Medulla oblongata (tissue), 1 donor: ENCODE results near the gene C2orf49.
A peak's percentile ranks its signal among the peaks of the same experiment; 100 is the strongest.
"Not testable (repeated sequence)": the region's sequence is repeated elsewhere in the genome, so short reads cannot be mapped to it uniquely, and the experiment has no call there.

Experiments
- DNase-seq: peaks from one replicate; pipeline ENCODE4 v3.0.0-alpha.2; 2015; ENCODE audit errors: extremely low spot score

C2orf49 gene

DNA sequence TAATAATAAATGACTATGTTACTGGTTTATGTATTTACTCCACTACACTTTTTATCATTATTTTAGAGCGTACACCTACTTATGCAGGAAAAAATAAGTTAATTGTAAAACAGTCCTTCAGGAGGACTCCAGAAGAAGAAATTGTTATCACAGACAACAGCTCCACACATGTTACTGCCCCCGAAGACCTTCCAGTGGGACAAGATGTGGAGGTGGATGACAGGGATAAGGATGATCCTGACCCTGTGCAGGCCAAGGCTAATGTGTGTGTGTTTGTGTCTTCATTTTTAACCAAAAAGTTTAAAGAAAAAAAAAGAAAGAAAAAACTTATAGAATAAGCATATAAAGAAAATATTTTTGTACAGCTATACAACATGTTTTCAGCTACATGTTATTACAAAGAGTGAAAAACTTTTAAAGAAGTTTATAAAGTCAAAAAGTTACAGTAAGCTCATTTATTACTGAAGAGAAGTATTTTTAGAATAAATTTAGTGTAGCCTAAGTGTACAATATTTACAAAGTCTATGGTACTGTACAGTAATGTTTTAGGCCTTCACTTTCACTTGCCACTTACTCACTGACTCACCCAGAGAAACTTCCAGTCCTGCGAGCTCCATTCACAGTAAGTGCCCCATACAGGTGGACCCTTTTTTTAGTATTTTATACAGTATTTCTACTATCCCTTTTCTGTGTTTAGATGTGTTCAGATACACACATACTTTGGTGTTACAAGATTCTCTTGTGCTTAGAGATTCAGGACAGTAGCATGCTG, 15.3 kb upstream of the C2orf49 start:
- no peak for DNase-seq

DNA sequence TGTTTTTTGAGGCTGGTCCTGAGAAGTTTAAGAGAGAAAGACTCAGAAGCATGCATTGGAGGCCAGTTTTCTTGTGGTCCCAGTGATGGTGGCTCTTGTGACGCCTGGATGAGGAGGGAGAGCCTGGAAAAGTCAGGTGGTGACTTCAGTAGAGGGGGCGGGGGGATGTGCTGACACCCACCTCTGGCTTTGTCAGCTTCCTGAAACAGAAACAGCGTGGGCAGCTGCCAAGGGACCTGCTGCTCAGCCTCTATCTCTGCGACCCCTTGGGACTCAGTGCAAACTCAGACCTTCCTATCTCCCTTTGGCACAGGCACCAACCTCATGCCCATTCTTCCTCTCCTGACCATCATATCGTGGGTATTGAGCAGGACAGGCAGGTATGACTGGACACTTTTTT, 14.2 kb upstream of the C2orf49 start:
- no peak for DNase-seq

DNA sequence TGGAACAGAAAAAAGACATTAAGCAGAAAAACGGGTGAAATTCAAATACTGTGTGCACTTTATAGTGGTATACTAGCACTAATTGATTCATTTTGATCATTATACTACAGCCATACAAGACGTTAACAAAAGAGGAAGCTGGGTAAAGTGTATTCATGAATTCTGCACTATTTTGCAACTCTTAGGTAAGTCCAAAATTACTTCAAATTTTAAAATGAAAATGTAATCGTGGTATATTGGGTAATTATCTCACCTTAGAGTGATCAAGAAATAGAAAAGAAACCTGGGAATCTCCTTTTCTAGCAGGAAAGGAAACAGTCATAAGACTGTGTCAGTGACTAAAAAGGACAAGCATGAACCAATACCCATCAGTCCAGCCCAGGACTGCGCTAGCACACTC, 13.2 kb upstream of the C2orf49 start:
- no peak for DNase-seq

DNA sequence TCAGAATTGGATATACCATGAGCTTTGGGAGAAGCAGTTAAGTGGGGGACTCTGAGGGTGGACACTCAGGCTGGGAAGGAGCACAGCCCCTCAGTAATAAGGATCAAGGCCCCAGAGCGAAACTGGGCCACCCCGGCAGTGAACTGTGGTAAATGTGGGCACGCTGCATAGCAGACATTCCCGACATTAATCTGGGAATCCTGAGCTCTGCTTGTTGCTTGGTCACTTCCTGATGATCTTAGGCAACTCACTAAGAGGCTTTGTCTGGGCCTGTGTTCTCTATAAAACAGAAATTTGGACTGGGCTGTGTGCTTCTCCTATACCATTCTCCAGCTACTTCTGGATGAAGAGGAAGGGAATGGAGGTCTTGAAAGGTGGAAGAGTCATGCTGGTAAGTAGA, 12.6 kb upstream of the C2orf49 start:
- no peak for DNase-seq

DNA sequence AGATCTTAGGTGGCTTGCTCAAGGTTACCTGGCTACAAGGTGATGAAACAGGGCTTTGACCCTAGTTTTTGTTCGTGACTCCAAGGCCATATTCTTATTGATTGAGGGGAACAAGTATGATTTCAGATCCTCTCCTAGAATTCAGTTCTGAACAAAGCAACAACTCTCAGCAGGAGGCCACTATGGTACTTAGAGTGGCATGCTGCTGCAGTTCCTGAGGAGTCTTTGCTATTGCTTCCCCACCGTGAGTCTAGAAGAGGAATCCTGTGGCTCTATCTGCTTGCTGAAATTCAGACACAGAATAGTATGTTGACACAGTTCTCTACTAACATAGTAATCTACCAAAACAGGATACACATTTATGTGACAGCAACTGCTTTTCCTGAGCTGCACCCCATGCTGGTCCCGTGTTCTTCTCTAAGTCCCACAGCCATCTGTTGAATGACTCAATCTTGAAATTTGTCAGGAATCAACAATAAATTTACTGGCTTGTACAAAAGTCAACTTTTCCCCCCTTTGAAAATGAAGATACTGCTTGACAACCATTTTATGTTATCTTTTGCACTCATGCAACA, 11.9 kb upstream of the C2orf49 start:
- DNase-seq = no peak

DNA sequence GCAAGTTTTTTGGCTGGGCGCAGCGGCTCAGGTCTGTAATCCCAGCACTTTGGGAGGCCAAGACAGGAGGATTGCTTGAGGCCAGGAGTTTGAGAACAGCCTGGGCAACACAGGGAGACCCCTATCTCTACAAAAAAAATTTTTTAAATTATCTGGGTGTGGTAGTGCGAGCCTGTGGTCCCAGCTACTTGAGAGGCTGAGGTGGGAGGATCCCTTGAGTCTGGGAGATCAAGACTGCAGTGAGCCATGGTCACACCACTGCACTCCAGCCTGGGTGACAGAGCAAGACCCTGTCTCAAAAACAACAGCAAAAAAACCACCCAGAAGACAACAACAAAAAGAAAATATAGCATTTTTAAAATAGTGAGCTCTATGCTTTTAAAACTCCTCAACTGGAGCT, 10.1 kb upstream of the C2orf49 start:
- DNase-seq = not testable (repeated sequence)

DNA sequence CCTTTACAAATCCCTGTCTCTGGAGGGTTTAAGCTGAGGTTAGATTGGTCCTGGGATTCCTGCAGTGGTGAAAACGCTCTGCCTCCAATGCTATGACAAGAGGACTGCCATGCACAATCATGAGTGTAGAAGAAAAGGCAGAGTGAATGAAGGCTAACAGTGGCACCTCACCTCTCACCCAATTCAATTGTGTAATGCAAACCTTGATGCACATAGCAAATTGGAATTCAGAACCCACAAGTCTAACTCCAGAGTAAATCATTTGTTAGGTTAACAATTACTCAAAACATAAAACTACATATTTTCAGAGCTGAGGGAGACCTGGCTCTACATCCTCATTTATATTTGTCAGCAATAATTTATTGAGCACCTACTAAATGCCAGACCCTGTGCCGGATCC, 9.7 kb upstream of the C2orf49 start:
- DNase-seq = no peak

DNA sequence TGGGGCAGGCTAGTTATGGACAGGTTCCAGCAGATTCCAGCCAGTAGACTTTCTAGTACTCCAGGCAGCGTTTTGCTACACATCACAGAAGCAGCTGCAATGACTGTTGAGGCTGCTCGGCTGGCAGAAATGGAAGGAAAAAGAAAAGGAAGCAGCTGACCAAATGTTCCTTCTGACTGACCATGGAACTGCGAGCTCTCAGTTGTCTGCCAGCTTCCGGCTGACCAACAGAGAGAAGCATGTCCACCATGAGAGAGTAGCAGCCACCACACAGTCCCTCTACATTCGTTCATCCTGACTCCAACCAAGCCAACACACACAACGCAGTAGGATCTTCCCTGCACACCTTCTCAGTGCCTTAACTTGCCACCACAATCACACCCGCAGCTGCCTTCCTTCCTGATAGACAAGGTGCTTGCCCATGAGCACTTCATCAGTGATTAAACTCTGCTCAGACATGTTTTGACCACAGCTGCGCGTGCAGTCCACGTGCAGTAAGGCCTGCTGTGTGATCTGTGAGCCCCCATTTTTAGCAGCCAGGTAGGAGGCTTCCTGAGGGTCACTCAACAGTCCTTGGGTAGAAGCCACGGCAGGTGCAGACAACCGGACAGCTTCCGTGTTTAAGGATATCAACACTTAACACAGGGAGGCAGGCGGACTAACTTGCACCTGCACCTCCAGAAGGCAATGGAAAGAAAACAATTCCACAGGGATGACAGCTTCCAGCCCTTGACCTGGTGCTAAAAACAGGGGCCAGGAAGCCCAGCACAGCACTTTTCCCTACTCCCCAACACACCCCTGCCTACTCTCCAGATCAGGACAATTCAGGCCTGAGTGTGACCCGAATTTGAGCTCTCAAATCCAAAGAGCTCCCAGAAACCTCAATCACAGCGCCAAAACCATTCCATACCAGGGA, 8.8 kb upstream of the C2orf49 start:
- DNase-seq = peak; percentile 66

DNA sequence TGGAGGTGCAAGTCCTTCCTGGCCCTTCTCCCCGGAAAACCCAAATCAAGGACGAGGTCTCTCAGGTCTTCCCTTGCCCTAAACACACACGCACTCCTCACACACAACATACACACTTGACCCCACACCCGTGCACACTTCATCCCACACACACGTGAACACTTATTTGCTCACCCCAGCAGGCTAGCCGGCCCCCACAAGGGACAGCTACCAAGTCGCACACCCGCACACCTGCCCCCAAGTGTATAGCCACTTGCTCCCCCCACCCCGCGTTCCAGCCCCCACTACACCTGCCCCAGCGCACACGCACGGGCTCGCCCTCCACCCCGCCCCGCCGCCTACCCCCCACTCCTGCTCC, 8.2 kb upstream of the C2orf49 start:
- DNase-seq = peak; percentile 40

DNA sequence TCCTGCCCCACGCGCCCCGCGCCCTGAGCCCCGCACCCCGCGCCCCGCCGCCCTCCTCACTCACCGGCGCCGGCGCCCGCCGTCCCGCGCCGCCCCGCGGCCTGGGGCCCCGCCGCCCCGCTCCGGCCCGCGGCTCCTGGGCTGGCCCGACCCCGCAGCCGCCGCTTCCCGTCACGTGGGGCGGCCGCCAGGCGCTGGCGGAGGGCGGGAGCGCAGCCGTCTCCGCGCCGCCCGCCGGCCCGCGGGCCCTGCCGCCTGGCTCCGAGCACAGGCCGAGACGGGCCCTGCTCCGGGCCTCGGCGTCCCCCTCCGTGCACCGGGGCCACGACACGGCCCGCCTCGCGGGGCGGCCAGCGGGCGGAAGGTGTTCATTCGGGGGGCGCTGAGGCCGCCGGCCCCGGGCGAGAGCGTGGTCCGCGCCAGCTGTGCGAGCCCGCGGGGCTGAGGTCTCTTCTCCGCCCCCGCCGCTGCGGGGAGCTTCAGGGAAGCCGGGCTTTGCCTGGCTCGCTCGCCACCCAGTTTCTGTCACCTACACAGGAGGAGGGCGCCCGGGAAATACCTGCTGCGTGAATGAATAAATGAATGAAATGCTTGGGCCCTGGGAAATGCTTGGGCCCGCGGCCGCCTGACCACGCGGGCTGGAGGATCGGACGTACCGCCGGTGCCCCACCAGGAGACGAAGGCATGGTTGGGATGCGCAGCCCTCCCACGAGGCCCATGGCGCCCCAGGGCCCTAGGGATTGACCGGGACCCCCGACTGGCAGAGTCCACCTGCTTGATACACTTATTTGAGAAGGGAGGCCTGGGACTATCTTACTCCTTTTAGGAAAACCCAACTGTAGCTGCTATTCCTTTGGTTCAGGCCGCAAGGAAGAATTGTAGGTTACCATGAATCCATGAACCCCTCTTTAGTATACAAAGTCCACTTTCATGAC, 7.5 kb upstream of the C2orf49 start, which contains the start of gene TGFBRAP1:
TGFBRAP1 (minus strand) TSS at position 175 of the 935 bp plus-strand sequence. CDS start 21,434 bp downstream, outside the sequence.
- DNase-seq = peak; percentile 53

DNA sequence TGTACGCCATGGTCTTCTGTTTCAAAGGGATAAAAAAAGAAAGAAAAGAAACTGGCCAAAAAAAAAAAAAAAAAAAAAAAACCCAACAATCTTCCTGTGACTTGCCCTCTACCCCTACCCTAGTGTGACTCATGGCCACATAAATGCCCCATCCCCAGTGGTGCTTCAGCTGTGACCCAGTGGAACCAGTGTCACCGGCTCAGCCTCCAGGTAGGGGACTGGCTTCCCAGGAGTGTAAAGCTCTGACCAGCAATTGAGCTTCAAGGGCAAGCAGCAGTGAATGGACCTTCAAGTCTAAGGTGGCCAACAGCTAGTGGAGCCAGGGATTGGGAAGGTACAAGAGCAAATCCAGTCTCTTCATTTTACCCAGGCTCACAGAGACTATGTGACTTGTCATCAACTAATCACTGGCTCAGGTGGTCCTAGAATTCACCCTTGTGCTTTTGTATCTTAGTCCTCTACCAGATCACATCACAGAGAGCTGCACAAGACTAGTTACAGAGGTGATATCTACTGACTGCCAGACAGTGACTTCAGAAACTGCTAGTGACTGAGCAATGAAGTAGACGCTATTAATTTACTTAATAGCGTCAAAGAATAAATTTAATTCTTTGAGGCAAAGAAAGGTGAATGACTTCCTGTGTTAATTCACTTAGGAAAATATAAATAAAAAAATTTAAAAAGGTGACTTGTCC, 6.5 kb upstream of the C2orf49 start:
- DNase-seq = no peak

DNA sequence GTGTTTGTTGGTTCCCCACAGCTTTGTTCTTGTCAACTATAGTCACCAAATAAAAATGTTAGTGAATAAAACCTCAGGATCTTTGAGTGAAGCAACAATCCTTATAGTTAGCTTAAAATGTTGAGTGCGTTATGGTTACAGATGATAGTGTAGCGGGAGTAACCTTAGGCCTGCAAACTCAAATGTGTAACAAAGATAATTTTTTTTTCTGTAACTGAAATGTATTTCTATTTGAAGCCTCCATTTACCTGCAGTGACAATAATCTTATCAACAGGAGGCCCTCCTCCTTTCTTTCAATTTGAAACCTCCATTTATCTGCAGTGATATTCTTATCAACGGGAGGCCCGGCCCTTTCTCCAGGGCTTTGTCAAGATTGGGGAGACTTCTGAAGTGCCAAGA, 3.1 kb upstream of the C2orf49 start:
- no peak for DNase-seq

DNA sequence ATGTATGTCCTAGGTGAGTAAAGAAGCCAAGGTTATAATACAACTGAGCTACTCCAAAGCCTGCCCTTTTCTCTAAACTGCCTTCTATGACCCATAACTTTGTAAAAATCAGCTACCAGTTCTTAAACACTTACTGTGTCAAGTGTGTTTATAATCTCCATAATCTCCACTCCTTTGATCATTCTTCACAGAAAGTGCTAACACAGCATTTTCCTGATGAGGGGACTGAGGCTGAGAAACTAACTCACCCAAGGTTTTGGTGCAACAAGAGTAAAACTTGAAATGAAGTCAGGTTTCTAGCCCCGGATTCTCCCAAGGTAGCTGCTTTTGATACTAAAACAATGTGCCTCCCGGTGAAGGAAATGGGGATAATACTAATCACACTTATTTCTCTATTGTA, 1.9 kb upstream of the C2orf49 start:
- DNase-seq = no peak

DNA sequence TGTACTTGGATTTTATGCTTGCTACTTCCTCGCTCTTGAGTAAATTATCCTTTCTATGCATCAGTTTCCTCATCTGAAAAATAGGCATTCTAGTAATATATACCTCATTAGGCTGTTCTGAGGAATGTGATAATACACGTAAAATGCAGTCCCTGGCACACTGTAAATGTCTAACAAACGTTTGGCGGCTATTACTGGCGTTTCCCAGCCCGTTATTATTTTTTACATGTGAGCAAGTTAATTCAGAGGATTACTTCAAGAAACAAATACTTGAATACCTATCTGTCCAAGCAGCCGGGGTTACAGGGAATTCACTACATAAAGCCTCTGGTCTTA, 586 bp upstream of the C2orf49 start:
- no peak for DNase-seq

DNA sequence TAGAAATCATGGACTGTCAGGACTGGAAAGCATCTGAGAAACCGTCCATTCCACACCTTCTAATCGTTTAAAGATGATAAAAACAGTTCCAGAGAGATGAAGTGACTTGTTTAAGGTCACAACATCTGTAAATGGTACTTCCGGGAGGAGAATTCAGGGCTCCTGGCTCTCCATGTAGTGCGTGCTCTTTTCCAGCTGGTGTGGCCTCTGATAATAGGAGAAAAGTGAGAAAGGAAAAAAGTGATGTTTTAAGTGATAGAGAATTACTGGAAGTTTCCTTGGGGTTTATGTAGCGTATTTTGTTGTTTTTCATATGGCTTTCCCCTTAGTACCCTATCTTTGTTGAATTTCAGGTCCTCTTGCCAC, 663 bp downstream of the C2orf49 start:
- no peak for DNase-seq

DNA sequence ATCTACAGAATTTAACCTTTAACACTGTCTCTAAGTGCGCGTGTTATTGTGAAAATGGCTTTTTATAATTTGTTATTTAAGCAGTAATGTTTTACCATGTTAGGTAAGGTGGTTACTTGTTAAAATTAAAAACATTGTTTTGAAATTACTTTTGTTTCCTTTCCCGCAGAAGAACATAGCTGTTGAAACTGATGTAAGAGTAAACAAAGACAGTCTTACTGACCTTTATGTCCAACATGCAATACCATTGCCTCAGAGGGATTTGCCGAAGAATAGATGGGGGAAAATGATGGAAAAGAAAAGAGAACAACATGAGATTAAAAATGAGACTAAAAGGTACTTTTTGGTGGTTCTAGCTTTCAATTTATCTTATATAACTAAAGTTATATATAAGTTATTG, 2.1 kb downstream of the C2orf49 start:
- no peak for DNase-seq

DNA sequence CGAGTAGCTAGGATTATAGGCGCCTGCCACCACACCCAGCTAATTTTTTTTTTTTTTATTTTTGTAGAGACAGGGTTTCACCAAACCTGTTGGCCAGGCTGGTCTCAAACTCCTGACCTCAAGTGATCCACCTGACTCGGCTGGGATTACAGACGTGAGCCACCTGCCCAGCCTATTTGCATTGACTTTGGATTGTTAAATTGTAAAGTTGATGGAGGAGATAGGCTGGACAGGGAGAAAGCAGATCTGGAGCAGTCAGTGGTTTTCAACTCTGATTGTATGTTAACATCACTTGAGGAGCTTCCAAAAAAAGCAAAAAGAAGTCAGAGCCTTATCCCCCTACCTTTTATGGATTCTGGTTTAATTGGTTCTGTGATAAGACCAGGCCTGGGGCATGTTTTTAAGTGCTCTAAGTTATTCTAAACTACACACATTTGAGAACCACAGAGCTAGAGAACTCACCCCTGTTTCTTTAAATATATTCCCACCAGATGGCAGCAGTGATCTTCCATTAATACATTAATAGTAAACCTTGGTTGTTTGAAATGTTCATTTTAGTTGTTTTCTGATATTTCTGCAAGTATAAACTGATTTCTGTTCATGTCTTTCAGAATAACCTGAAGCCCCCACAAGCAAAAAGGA, 7.5 kb downstream of the C2orf49 start:
- peak; percentile 31 for DNase-seq

DNA sequence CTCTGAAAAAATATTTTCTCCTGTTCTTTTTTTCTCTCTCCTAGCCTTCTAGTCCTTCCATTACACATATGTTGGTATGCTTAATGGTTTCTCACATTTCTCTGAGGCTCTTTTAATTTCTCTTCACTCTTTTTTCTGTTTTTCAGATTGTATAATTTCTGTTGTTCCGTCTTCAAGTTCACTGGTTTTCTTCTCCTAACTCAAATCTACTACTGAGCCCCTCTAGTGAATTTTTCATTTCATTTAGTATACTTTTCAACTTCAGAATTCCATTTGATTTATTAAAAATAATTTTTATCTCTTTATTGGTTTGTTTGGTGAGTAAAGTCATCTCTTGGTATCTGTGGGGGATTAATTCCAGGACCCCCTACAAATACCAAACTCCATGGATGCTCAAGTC, 19.8 kb downstream of the C2orf49 start:
- DNase-seq = no peak

DNA sequence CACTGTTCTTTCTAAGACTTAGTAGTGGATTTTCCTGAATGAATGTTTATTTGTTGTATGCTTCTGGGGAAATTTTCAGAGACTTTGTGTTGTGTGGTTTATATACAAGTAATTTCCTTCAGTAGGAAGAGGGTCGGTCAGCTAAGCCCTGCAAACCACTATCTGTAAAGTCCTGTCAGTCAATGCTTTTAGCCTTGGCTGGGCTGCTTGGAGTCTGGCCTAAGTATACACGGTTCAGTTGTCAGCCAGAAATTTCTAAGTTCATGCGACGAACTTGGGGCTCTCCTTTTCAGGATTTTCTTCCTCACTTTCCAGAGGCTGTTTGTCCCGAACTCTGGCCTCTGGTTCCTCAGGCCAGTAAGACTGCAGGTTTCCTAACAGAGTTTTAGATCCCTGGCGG, 21.3 kb downstream of the C2orf49 start:
- DNase-seq = no peak

DNA sequence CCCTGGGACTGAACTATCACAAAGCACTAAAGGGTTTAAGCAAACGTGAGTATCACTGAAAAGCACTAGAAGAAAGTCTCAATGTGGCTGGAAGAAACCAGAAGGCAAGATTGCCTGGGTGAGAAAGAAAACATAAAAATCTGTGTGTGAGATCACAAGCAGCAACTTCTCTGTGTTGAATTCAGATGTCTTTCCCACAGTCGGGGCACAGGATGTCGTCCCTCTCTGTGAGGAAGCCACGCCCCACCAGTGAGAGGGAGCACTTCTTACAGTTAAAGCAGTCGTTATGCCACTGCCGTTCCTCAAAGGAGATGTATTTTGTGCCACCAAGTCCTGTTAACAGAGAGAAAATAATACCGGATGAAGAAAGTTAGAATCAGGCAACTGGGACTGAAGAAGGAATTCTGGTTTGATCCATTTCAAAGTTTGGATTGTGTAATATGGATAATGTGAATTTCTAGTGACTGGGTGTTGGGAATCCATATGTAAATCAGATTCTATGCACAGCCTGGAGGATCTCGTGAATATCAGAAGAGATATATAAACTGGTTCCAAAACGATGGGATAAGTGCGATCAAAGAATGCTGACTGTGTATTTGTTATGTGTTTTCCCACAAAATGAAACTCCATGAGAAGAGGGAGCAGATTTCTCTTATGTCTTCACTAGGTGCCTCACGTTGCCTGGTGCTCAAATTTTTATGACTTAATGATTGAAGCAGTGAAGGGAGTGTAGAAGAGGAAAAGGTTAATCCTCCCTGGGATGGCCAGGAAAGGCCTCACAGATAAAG, 24.0 kb downstream of the C2orf49 start:
- no peak for DNase-seq
